SU-DHL-6 (cell line): ENCODE measurements around the gene CYP3A7.
"Not testable (repeated sequence)": the region's sequence is repeated elsewhere in the genome, so short reads cannot be mapped to it uniquely, and the experiment has no call there.

Source experiments
- H2AFZ ChIP-seq: fragments of 200-600 bp; sonication (generic); 2 replicates; pipeline ENCODE4 v1.6.1; 2014; ENCODE audit warnings: low read depth, mild to moderate bottlenecking, moderate library complexity, mixed read lengths, antibody characterized with exemption, low read length; ENCODE audit not compliant: severe bottlenecking
- H3F3A ChIP-seq: fragments of 200-600 bp; shearing (Covaris generic); 2 replicates; pipeline ENCODE4 v1.6.0; 2016; ENCODE audit warnings: antibody characterized with exemption, mild to moderate bottlenecking; ENCODE audit not compliant: insufficient read depth
- H3K27ac ChIP-seq: fragments of 200-600 bp; sonication (generic); 2 replicates; pipeline ENCODE4 v1.5.1; 2016; ENCODE audit warnings: low read depth, mild to moderate bottlenecking, low read length, moderate library complexity, mixed read lengths
- H3K27me3 ChIP-seq: fragments of 200-600 bp; sonication (generic), shearing (Covaris generic); 2 replicates; pipeline ENCODE4 v1.6.0; 2014; ENCODE audit warnings: mild to moderate bottlenecking, low read length
- H3K36me3 ChIP-seq: fragments of 200-600 bp; sonication (generic); 2 replicates; pipeline ENCODE4 v1.6.1; 2014; ENCODE audit warnings: mild to moderate bottlenecking, low read length, mixed read lengths
- H3K4me2 ChIP-seq: fragments of 300-600, 200-600 bp; shearing (Covaris generic), sonication (generic); 2 replicates; pipeline ENCODE4 v1.6.0; 2014; ENCODE audit warnings: low read length, low read depth, mild to moderate bottlenecking; ENCODE audit not compliant: poor library complexity, severe bottlenecking
- H3K4me3 ChIP-seq: fragments of 200-600 bp; sonication (generic); 2 replicates; pipeline ENCODE4 v1.5.1; 2014; ENCODE audit warnings: antibody characterized with exemption, low read length, mild to moderate bottlenecking, mixed read lengths; ENCODE audit not compliant: insufficient read depth, poor library complexity, severe bottlenecking
- H3K79me2 ChIP-seq: fragments of 200-600 bp; sonication (generic); 2 replicates; pipeline ENCODE4 v1.6.1; 2014; ENCODE audit warnings: mild to moderate bottlenecking, low read length, moderate library complexity; ENCODE audit not compliant: insufficient read depth
- H3K9ac ChIP-seq: fragments of 200-600 bp; sonication (generic); 2 replicates; pipeline ENCODE4 v1.7.0; 2014; ENCODE audit warnings: mild to moderate bottlenecking, low read length
- H3K9me2 ChIP-seq: fragments of 200-600 bp; sonication (generic); replicated peaks from 2 replicates; pipeline ENCODE4 v1.6.1; 2014; ENCODE audit warnings: low read length; ENCODE audit not compliant: insufficient read depth
- H3K9me3 ChIP-seq: fragments of 200-600 bp; sonication (generic); 2 replicates; pipeline ENCODE4 v1.6.1; 2014; ENCODE audit warnings: low read length, mixed read lengths; ENCODE audit not compliant: insufficient read depth
- H4K20me1 ChIP-seq: fragments of 200-600 bp; sonication (generic); 2 replicates; pipeline ENCODE4 v1.6.1; 2014; ENCODE audit warnings: low read depth, mild to moderate bottlenecking, antibody characterized with exemption, low read length, moderate library complexity, mixed read lengths
- EZH2phosphoT487 ChIP-seq: fragments of 200-600 bp; sonication (generic), shearing (Covaris generic); conservative IDR thresholded peaks from 2 replicates; pipeline ENCODE4 v1.6.1; 2018; ENCODE audit warnings: mild to moderate bottlenecking, antibody characterized with exemption, low read length, moderate library complexity, mixed read lengths
- TF ChIP-seq, protein P1 (sequence below): fragments of 200-600 bp; sonication (generic); IDR thresholded peaks from one replicate; pipeline ENCODE4 v1.5.1; 2017; ENCODE audit warnings: antibody characterized with exemption, mild to moderate bottlenecking, low read length, moderate library complexity; ENCODE audit not compliant: insufficient read depth, poor library complexity, severe bottlenecking

Gene CYP3A7

DNA sequence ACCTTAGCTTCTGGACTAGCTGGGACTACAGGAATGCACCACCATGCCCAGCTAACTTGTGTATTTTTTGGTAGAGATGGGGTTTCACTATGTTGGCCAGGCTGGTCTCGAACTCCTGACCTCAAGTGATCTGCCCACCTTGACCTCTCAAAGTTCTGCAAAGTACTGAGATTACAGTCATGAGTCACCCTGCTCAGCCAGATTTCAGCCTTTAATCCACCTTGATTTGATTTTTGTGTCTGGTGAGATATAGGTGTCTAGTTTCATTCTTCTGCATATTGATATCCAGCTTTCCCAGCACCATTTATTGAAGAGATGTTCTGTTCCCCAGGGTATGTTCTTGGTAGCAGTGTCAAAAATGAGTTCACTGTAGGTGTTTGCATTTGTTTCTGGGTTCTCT is 20.1 kb upstream of the CYP3A7 start:
- no peaks in the 10 kb centered on the region for H3K27me3 ChIP-seq
- H3K9ac ChIP-seq = no peak overlapping the region
- no peak overlapping the region for H3K4me3 ChIP-seq
- H3K9me3 ChIP-seq = no peaks in the 10 kb centered on the region
- no peaks in the 10 kb centered on the region for H3F3A ChIP-seq
- no peaks in the 10 kb centered on the region for H3K36me3 ChIP-seq
- H2AFZ ChIP-seq = no peak overlapping the region
- no peaks in the 10 kb centered on the region for H3K9me2 ChIP-seq
- no peak overlapping the region for H3K4me2 ChIP-seq
- no peak overlapping the region for H3K27ac ChIP-seq
- H3K79me2 ChIP-seq = no peaks in the 10 kb centered on the region
- no peaks in the 10 kb centered on the region for H4K20me1 ChIP-seq
- no peak for TF ChIP-seq EZH2phosphoT487
- TF ChIP-seq, protein P1, sequence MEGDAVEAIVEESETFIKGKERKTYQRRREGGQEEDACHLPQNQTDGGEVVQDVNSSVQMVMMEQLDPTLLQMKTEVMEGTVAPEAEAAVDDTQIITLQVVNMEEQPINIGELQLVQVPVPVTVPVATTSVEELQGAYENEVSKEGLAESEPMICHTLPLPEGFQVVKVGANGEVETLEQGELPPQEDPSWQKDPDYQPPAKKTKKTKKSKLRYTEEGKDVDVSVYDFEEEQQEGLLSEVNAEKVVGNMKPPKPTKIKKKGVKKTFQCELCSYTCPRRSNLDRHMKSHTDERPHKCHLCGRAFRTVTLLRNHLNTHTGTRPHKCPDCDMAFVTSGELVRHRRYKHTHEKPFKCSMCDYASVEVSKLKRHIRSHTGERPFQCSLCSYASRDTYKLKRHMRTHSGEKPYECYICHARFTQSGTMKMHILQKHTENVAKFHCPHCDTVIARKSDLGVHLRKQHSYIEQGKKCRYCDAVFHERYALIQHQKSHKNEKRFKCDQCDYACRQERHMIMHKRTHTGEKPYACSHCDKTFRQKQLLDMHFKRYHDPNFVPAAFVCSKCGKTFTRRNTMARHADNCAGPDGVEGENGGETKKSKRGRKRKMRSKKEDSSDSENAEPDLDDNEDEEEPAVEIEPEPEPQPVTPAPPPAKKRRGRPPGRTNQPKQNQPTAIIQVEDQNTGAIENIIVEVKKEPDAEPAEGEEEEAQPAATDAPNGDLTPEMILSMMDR = no peak

DNA sequence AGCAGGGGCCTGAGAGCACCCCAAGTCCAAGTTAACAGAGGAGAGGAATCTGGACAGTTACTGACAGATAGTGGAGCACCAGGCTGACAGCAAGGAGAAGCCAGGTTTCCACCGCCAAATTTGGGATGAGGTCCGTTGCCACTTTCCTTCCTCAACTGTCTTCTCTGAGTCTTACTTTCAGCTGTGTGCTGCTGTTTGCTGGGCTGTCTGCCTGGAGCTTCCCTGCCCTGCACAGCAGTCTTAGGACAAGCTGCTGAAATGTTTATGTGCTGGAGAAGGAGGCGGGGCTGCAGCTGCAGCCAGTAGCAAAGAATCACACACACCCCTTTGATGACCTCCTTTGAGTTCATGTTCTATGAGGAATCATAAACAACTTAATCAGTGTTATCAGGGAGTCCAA is 17.4 kb upstream of the CYP3A7 start:
- H3K27me3 ChIP-seq = no peaks in the 10 kb centered on the region
- no peaks in the 10 kb centered on the region for H4K20me1 ChIP-seq
- H3F3A ChIP-seq = no peaks in the 10 kb centered on the region
- H2AFZ ChIP-seq = no peak overlapping the region
- H3K9ac ChIP-seq = no peak overlapping the region
- no peak overlapping the region for H3K27ac ChIP-seq
- H3K4me3 ChIP-seq = no peak overlapping the region
- no peak overlapping the region for H3K4me2 ChIP-seq
- no peaks in the 10 kb centered on the region for H3K36me3 ChIP-seq
- no peaks in the 10 kb centered on the region for H3K9me2 ChIP-seq
- TF ChIP-seq, protein P1 = no peak
- TF ChIP-seq EZH2phosphoT487 = no peak
- no peaks in the 10 kb centered on the region for H3K9me3 ChIP-seq
- H3K79me2 ChIP-seq = no peaks in the 10 kb centered on the region

DNA sequence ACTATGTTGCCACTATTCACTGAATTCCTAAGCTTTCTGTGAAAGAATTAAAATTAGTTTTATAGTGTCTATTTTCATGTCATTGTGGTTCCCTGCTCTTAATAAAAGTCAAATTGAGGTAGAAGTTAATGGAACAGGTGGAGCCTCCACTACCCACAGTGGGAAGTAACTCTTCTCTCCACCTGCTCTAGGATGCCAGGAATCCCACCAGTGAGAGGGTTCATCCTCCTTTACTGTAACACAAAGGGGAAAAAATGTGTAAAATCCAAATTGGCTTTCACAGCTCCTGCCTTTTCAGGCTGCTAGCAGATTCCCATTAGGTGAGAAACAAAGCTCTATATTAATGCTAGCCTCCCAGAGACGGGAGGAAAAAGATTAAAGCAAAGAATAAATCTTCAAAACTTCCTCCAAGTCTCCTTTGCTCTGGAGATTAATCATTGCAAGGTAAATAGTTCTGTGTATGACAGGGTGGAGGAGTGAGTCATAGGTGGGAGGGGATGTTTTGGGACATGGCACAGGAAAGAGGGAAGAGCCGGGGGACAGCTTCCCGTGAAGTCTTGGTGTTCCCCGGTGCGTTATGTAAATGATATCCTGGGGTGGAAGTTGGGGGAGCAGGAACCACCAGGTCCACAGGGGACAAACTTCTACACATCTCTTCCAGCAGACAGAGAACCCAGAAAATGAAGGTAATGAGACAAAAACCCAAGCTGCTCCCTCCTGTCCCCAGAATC is 16.5 kb upstream of the CYP3A7 start:
- not testable (repeated sequence) for H3K9me2 ChIP-seq, H3K4me3 ChIP-seq, H3K36me3 ChIP-seq, H3K79me2 ChIP-seq, H2AFZ ChIP-seq, H3K4me2 ChIP-seq, H3K27me3 ChIP-seq, H3K27ac ChIP-seq, H3K9ac ChIP-seq, H3K9me3 ChIP-seq, H4K20me1 ChIP-seq, H3F3A ChIP-seq

DNA sequence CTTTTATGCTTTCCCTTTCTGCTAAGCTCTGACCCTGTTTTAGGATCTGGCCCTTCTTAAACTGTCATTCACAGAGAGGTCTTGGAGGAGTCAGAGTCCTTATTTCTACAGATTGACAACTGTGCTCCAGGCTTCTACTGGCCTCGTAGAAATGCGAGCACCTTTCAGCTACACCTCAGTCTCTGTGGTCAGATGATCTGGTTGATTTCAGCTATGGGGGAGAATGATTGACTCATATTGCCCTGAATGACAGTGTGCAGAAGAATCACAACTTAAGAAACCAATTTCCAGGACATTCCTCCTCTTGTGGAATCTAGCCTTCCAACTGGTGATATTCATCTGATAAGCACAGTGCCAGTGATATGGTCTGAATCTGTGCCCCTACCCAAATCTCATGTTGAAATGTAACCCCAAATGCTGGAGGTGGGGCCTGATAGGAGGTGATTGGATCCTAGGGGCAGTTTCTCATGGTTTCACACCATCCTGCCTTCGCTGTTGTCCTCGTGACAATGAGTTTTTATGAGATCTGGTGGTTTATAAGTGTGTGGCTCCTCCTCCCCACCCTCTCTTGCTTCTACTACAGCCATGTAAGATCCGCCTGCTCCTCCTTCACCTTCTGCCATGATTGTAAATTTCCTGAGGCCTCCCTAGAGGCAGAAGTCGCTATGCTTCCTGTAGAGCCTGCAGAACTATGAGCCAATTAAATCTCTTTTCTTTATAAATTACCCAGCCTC is 14.0 kb upstream of the CYP3A7 start:
- Histone ChIP-seq H3K36me3 (no peaks in the 10 kb centered on the region), H3K79me2 (no peaks in the 10 kb centered on the region), H3K27ac (no peak overlapping the region), H2AFZ (no peak overlapping the region), H3F3A (no peaks in the 10 kb centered on the region), H3K27me3 (no peaks in the 10 kb centered on the region), H3K4me2 (no peak overlapping the region), H4K20me1 (no peaks in the 10 kb centered on the region), H3K9ac (no peak overlapping the region), H3K4me3 (no peak overlapping the region), H3K9me3 (no peaks in the 10 kb centered on the region), H3K9me2 (no peaks in the 10 kb centered on the region)
- TF ChIP-seq, protein P1 = no peak
- TF ChIP-seq EZH2phosphoT487 = no peak

DNA sequence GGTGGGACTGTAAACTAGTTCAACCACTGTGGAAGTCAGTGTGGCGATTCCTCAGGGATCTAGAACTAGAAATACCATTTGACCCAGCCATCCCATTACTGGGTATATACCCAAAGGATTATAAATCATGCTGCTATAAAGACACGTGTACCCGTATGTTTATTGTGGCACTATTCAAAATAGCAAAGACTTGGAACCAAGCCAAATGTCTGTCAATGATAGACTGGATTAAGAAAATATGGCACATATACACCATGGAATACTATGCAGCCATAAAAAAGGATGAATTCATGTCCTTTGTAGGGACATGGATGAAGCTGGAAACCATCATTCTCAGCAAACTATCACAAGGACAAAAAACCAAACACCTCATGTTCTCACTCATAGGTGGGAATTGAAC is 11.9 kb upstream of the CYP3A7 start:
- H3K36me3 ChIP-seq, H3K27ac ChIP-seq, H3K4me3 ChIP-seq, H3F3A ChIP-seq, H3K4me2 ChIP-seq, H3K27me3 ChIP-seq, H2AFZ ChIP-seq, H3K9me3 ChIP-seq, H3K9ac ChIP-seq, H4K20me1 ChIP-seq, H3K79me2 ChIP-seq, H3K9me2 ChIP-seq: not testable (repeated sequence)
